Psoas muscle (tissue), 8 donors: Measurements from ENCODE around the gene GNB1L. TPM values are rescaled to one million over a fixed set of nuclear protein-coding genes. Genes with fewer than 3 reads are reported as not detected.

Experiments
- ATAC-seq, 4 donors: fragments of 200-7000 bp; cut with Tn5 transposase; one replicate each; pipeline ENCODE4 v1.9.1; 2020; ENCODE audit warnings: moderate library complexity in 3 of 4, mild to moderate bottlenecking in 2 of 4
- DNase-seq, 2 donors: peaks; one replicate each; pipeline ENCODE4 v3.0.0-alpha.2; 2020
- H3K27ac ChIP-seq: fragments of 200-600 bp; one replicate; pipeline ENCODE4 v1.8.0; 2022
- H3K27me3 ChIP-seq, 3 donors: fragments of 200-600 bp in 1 of 3; one replicate each; pipeline versions ENCODE4 v1.6.1 to v1.8.0; 2013 to 2022; ENCODE audit warnings: low read length in 2 of 3, mild to moderate bottlenecking in 2 of 3, moderate library complexity in 1 of 3; ENCODE audit not compliant: insufficient read depth in 3 of 3
- H3K36me3 ChIP-seq, 2 donors: fragments of 200-600 bp in 1 of 2; one replicate each; pipeline versions ENCODE4 v1.6.1 to v1.8.0; 2013 to 2022; ENCODE audit warnings: low read depth in 1 of 2, mild to moderate bottlenecking in 1 of 2, moderate library complexity in 1 of 2; ENCODE audit not compliant: insufficient read depth in 1 of 2
- H3K4me1 ChIP-seq: fragments of 200-600 bp; one replicate; pipeline ENCODE4 v1.8.0; 2022
- H3K4me3 ChIP-seq: fragments of 200-600 bp; one replicate; pipeline ENCODE4 v1.8.0; 2022; ENCODE audit warnings: mild to moderate bottlenecking
- H3K9me3 ChIP-seq: fragments of 200-600 bp; one replicate; pipeline ENCODE4 v1.8.0; 2022
- WGBS, 3 donors: extraction: QIAGEN DNeasy Blood & Tissue Kit; methylation state at CpG; one replicate each; pipeline versions ENCODE4 v1.1.6 to v1.1.7; 2013; 5-methylcytosine and 5-hydroxymethylcytosine counted together
- intact Hi-C, 2 donors: fragments of 100-400 bp; cut with DNase I; formaldehyde crosslinking; loops; one replicate each; pipeline versions ENCODE4 v1.11.0 to v1.14.2; 2022
- polyA plus RNA-seq, 3 donors: library from polyadenylated mRNA; stranded (reverse); fragments of 200-250 nt; gene quantifications; one replicate each; pipeline ENCODE4 v1.2.3, GENCODE V29; 2013
- total RNA-seq, 4 donors: library from RNA; stranded (reverse); fragmentation: NEBNext Ultra II Directional in 2 of 4; extraction: Animal tissue kit (Norgen Biotek cat#: 25700) in 2 of 4; gene quantifications; one replicate each; pipeline versions ENCODE4 v1.2.1 to v1.2.4, GENCODE V29; 2021 to 2023
- TF ChIP-seq, protein P1 (sequence below): fragments of 200-600 bp; IDR thresholded peaks from one replicate; pipeline ENCODE4 v1.8.0; 2022; ENCODE audit warnings: antibody characterized with exemption
- donor health status: healthy with polysubstance abuse.
- donor health status: DM: no; HTN: no; CAD: no; lungs with moderate emphysema.
- donor health status: Bipolar disorder and iron deficiency.
- donor health status: healthy.
- donor health status: DM: yes; HTN: yes; CAD: no.
- donor health status: DM: no; HTN: no; CAD: no.
- donor health status: DM: no; HTN: no; CAD: no.
- donor health status: DM: yes; HTN: yes; CAD: no.

GNB1L gene
- total and polyA plus RNA-seq, 7 donors: 1.5 to 7.6 (median 3.3) TPM

DNA sequence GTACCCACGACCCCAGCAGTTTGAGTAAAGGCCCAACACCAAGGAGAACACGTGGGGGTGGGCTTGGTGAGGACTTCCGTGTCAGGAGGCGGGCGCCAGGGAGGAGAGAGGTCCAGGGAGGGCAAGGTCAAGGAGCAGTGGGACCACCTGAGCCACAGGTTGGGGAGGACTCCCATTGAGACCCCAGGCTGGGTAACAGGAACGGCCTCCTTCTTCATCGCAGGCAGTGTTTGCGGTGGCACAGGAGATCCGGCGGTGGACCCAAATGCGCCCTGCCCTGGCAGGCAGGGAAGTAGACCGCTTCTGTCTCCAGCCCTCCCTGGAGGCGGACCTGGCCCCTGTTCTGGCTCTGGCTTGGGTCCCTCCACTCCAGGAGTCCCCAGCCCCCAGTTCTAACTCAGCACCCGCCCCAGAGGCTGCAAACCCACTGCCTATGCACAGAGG lies 100.0 kb downstream of the GNB1L start:
- intact Hi-C loops: no loop called here
- DNase-seq (no peak), ATAC-seq (no peak)
- Histone ChIP-seq H3K4me3 (no peak overlapping the region), H3K9me3 (no peaks in the 10 kb centered on the region), H3K27ac (no peak overlapping the region), H3K4me1 (peaks cover 9% of the 10 kb centered on the region), H3K36me3 (no peaks in the 10 kb centered on the region), H3K27me3 (peaks cover 0 to 34% (median 0%) of the 10 kb centered on the region in 3 donors)
- TF ChIP-seq, protein P1, sequence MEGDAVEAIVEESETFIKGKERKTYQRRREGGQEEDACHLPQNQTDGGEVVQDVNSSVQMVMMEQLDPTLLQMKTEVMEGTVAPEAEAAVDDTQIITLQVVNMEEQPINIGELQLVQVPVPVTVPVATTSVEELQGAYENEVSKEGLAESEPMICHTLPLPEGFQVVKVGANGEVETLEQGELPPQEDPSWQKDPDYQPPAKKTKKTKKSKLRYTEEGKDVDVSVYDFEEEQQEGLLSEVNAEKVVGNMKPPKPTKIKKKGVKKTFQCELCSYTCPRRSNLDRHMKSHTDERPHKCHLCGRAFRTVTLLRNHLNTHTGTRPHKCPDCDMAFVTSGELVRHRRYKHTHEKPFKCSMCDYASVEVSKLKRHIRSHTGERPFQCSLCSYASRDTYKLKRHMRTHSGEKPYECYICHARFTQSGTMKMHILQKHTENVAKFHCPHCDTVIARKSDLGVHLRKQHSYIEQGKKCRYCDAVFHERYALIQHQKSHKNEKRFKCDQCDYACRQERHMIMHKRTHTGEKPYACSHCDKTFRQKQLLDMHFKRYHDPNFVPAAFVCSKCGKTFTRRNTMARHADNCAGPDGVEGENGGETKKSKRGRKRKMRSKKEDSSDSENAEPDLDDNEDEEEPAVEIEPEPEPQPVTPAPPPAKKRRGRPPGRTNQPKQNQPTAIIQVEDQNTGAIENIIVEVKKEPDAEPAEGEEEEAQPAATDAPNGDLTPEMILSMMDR: no peak
- WGBS, 3 donors: 57 to 68% (median 62%) methylated on average over 14 of the region's 14 CpGs

DNA sequence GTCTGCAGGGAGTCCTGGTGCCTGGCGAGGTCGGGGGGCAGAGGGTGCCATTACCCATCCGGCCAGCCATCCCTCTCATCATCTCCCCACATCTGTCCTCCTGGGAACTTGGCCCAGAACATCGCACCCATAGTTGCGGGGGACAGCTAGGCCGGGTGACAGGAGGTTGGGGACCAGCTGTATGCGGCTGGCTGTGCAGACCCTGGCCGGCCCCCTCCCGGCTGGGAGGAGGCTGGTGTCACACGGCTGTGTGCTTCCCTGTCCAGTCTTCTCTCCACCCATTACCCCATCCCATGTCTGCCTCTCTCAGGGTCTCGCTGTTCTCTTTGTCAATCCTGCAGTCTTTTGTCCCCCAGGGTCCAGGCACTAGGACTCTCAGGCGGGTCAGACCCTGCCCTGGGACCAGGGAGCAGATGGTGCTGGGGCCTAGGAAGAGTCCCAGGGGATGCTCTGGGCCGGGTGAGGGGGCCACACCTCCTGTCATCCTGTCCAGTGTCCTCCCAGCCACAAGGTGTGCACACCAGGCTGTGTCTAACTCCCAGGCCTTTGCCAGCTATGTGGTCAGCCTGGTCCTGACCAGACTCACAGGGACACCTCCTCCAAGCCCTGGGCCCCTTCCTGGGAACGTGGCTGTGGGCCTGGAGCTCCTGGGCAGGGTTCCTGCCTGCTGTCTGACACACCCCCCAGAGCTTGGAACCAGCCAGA lies 100.5 kb downstream of the GNB1L start:
- Histone ChIP-seq H3K27me3 (peaks cover 0 to 28% (median 0%) of the 10 kb centered on the region in 3 donors), H3K4me1 (peaks cover 11% of the 10 kb centered on the region), H3K9me3 (no peaks in the 10 kb centered on the region), H3K36me3 (no peaks in the 10 kb centered on the region), H3K27ac (no peak overlapping the region), H3K4me3 (no peak overlapping the region)
- 50 to 69% (median 56%) methylated on average over 14 of the region's 14 CpGs for WGBS, 3 donors
- DNase-seq: no peak
- TF ChIP-seq, protein P1: no peak
- ATAC-seq: no peak
- intact Hi-C loops: no loop called here

DNA sequence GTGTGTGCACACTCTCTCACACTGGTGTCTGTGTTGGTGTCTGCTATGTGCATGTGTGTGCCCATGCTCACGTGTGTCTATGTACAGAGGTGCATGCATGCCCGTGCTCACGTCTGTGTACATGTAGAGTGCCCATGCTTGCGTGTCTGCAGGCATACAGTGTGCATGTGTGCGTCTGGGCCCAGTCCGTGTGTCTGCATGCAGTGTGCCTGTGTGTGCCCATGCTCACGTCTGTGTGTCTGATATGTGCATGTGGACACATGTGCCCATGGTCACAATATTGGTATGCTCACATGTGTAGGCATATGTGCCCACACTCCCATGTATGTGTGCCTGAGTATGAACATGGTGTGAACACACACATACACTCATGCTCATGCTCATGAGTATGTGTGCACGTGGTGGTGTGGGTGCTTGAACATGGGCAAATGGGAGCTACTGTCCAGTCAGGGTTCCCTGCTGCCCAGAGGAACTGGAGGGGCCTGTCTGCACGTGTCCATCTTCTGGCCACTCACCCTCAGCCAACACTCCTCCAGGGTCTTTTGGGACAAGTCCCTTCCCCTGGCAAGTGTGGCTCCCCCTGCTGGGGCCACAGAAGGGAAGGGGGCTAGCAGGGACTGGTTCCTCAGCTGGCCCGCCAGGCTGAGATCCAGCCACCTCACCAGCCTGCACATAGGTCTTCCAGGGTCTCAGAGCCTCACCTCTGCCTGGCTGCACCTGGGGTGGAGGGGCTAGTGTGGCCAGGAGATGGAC lies 101.4 kb downstream of the GNB1L start:
- H3K36me3 ChIP-seq: no peaks in the 10 kb centered on the region
- TF ChIP-seq, protein P1: no peak
- H3K4me1 ChIP-seq: peaks cover 15% of the 10 kb centered on the region
- H3K4me3 ChIP-seq: no peak overlapping the region
- H3K27ac ChIP-seq: no peak overlapping the region
- intact Hi-C loops: no loop called here
- peaks cover 0 to 22% (median 0%) of the 10 kb centered on the region in 3 donors for H3K27me3 ChIP-seq
- ATAC-seq (no peak), DNase-seq (no peak)
- WGBS, 3 donors: 79 to 84% (median 81%) methylated on average over 10 of the region's 10 CpGs
- H3K9me3 ChIP-seq: no peaks in the 10 kb centered on the region

DNA sequence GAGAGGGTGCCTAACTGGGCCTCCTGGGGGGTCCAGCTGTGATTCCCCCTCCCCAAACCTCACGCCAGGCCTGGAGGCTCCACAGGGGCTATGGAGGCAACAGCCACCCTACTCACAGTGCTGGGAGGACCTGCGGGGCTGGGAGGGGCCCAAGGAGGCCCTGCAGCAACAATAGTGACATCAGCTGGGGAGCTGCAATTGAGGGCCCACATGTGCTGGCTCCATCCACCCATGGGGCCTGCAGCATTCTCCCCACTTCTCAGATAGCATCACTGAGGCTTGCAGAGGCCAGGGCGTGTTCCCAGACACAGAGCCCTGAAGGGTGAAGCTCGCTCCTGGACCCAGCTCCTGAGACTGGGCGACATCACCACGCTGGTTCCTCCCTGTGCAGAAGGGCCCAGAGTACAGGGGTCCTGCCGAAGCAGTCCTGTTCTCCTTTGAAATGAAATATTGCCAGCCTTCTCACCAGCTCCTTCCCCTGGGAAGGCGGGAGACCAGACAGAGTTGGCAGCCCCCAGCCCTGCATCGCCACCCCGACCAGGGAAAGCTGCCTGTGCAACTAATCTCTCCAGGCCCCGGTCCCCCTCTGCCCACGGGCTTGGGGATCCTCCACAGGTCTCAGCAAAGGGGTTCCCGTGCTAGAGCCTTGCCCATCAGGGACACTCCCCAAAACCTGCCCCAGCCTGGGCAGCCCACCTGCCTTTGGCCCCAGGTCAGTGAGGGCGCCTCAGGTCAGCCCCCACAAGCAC lies 103.0 kb downstream of the GNB1L start:
- H3K36me3 ChIP-seq: no peaks in the 10 kb centered on the region
- H3K4me3 ChIP-seq: no peak overlapping the region
- ATAC-seq (no peak), DNase-seq (no peak)
- no peaks in the 10 kb centered on the region for H3K9me3 ChIP-seq
- no peak overlapping the region for H3K27ac ChIP-seq
- H3K27me3 ChIP-seq: peaks cover 0 to 22% (median 0%) of the 10 kb centered on the region in 3 donors
- TF ChIP-seq, protein P1: no peak
- intact Hi-C loops: no loop called here
- peaks cover 15% of the 10 kb centered on the region for H3K4me1 ChIP-seq
- WGBS, 3 donors: 90 to 93% (median 92%) methylated on average over 14 of the region's 14 CpGs
